Hematopoietic multipotent progenitor cell treated with erythropoietin and hydrocortisone succinate and interleukin-3 and kit ligand, for 15 days (in vitro differentiated cells): Measurements from ENCODE around the gene CDH15.

ENCODE experiments used
- DNase-seq: peaks from one replicate; pipeline ENCODE4 v3.0.0-alpha.2; 2015; ENCODE audit warnings: low spot score

The CDH15 gene

DNA sequence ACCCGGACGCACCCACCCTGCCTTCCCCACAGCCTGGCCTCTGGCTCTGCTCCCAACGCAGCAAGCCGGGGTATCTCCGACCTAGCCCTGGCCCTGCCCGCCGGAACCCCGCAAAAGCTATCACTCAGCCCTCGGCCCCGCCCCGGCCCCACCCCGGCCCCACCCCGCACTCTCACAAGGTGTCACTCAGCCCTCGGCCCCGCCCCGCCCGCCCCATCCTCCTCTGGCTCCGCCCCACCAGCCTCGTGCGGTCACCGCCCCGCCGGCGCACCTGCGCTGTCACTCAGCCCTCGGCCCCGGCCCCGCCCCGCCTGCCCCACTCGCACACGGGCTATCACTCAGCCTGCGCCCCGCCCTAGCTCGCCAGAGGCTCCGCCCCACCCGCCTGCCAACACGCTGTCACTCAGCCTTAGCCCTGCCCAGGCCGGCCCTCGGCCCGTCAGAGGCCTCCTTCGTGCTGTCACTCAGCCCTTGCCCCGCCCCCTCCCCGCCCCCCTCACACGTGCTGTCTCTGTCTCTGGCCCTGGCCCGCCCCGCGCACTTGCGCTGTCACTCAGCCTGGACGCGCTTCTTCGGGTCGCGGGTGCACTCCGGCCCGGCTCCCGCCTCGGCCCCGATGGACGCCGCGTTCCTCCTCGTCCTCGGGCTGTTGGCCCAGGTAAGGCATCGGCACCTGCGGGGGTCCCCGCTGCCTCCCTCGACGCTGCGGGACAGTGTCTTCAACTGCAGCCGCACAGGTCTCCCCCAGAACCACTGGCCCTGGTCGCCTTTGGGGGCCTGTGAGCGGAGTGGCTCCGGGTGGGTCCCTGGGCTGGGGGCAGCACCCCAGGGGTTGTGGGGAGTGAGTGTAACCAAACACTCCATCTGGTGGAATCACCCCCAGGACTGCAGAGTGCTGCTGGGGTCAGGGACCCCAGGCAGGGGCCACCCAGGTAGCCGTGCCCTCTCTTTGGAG, at the start of gene CDH15:
CDH15 (plus strand) TSS at position 533 of the 955 bp plus-strand sequence; CDS start at position 617, 84 bp downstream.
- DNase-seq, result peak; percentile 90

DNA sequence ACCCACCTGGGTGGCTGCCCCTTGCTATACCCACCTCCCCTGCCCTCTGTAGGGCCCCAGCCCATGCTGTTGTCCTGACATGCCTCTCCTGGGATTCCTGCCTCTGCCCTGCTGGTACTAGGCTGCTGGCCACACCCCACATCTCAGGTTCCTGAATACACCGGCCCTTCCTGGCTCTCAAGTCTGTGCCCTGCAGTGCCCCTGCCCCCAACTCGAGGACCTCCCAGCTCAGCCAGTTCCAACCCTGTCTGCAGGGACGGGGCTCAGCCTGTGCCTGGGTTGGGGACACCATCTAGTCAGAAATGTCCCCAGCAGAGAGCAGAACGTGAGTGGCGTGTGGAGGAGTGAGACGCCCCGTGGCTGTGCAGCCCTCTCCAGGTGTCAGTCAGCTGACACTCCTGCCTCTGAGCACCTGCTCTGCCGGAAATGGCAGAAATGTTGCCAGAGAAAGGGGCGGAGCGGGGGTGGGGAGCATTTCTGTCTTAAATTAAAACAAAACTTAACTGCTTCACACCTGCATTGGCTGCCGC, 49.2 kb upstream of the CDH15 start:
- no peak for DNase-seq

DNA sequence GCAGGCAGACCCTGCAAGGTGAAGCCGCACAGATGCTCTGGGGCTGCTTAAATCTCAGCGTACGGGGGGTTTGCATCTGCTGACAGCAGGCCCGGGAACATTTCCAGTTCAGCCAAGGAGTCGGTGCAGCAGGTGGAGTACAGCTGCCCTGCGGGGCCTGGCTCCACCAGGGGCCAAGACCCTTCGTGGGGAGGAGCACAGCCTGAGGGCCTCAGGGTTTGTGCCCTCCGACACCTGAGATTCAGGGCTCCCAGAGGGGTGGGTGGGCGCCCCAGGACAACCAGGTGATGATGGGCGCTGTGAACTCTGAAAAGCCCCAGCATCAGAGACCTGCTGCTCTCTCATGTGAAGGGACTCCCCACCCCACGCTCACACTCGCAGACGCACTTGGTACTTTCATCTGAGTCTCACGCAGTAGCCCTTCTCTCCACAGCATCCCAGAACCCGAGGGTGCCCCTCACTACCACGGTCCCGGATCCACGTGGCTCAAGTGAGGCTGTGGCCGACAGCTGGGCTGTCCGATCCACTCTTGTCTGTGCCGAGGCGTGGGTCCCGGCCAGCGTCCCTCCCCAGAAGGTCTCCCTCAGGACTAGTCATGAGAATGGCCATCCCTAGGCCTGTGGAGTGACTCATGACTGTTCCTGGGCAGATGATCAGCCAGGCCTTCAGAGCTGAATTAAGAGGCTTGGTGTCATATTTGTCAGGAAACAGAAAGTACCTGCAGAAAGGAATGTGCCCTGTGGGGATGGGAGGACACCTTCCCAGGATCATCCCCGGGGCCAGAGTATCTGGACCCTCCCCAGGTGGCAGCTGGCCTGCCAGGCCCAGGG, 48.3 kb upstream of the CDH15 start:
- no peak for DNase-seq

- DNase-seq, result no peak
These were observed 47.8 kb upstream of the CDH15 start for GRCh38 chr16:89123831-89124100.

- no peak for DNase-seq
These were observed 42.2 kb upstream of the CDH15 start for GRCh38 chr16:89129378-89129777.

DNA sequence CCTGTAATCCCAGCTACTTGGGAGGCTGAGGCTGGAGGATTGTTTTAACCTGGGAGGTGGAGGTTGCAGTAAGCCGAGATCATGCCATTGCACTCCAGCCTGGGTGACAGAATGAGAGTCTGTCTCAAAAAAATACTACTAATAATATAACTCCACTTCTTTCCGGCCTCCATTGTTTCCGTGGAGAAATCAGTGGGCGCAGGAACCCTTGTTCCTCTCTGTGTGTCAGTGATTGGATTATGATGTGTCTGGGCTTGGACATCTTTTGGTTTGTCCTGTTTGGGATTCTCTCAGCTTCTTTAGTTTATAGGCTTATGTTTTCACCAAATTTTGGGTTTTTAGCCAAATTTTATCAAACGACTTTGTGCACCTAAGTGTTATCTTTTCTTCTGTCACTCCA, 41.1 kb upstream of the CDH15 start:
- no peak for DNase-seq

DNA sequence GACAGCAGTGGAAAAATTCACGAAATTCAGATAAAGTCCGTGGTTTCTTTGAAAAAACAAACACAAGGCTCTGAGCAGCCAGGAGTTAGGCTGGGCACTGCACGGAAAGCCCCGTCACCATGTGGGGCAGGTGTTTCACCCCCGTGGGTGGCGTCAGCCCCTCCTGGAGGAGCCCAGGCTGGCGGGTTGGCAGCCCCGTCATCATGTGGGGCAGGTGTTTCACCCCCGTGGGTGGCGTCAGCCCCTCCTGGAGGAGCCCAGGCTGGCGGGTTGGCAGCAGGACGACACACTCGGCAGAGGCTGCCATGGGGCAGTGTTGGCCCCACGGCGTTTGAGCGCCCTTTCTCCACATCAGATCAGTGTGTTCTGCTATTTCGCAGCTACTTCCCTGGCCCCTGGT, 39.8 kb upstream of the CDH15 start:
- DNase-seq, result no peak

- no peak for DNase-seq
These were observed 39.1 kb upstream of the CDH15 start for GRCh38 chr16:89132194-89133005.

DNA sequence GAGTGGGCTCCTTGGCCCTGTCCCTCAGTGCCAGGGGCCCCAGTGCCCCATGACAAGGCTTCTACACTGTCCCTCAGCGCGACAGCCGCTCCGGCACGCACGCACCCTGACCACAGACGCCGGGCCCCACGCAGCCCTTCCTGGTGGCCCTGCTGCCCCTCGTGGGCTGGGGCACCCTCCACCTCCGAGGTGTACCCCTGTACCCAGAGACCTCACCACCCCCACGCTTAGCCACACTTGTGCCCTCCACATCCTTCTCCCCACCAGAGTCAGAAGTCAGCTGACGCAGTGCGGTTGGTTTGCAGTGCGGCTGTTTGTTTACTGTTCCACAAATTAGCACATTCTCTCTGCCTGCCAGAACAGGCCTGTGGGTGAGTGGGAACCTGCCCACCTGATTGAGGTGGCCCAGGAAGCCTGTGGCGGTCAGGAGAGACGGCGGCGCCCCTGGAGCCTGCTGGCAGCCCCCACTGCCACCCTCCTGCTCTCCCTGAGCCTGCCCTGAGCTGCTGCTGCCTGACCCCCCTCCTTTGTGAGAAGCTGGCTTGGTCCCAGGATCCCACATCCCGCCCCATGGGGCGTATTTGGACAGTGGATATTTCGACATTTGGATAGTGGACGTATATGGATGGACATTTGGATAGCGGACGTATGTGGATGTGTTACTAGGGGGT, 38.0 kb upstream of the CDH15 start:
- DNase-seq, result no peak

GRCh38 chr16:89134269-89134668, 37.3 kb upstream of the CDH15 start:
- no peak for DNase-seq

DNA sequence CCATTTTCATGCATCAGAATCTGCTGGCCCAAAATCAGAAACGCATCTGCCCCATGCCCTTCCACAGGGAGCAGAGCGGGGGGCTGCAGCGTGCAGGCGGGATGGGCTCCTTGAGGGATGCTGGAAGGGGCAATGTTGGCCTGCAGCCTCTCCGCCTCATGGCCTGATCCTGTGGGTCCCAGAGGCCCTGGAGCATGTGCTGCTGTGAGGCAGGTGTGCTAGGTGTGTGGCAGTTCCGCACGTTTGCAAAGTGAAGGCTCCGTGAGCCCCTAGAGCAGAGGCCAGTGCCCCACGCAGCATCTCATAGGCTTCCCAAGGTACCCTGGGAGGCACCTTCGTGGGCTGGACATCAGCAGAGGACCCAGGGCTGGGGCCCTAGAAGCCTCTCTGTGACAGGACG, 36.4 kb upstream of the CDH15 start:
- DNase-seq, result no peak

DNA sequence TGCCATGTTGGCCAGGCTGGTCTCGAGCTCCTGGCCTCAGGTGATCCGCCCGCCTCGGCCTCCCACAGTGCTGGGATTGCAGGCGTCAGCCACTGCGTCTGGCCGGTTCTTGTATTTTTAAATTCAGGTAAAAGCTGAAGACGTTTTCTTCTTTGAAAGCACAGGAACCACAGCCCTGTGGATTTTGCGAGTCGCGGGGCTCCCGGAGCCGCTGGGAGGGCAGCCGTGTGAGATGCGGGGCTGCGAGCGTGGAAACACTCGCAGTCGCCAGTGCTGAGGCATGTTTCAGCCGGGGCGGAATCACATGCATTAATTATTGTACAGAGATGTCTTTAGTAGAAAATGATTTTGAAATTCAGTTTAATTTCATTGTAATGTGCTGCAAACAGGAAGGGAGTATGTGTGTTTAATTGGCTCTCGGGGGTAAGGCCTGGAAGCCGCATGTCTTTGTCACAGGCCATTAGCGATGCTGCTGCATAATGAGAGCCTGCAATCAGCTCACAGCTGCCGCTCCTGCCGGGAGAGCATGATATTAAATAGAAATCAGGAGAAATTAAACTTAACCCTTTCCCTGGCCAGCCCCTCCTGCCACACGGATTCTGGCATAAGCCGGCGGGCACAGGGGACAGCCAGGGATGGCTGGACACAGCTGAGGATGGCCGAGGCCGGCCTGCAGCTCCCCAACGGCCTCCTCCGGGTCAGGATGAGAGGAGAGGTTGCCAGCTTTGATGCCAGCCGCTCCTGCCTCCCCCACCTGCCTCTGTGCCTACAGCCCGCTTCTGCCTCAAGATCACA, 35.4 kb upstream of the CDH15 start:
- DNase-seq, result no peak

DNA sequence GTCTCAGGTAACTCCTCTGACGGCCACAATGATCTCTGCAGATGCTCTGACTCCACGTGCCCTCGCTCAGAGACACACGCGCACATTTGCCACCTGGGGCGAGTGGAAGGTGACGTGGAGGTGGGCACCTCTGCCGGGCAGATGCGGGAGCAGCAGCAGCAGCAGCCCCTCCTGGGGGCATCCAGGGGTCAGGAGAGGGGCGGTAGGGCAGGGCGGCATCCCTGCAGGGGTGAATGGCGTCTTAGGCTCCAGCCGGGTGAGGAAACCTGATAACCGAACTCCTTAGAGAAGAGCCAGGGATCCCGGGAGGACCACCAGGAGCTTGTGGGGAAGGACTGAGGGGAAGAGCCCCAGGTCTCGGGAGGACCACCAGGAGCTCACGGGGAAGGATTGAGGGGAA, 34.6 kb upstream of the CDH15 start:
- no peak for DNase-seq

- no peak for DNase-seq
These were observed 33.7 kb upstream of the CDH15 start for GRCh38 chr16:89137666-89138512.

DNA sequence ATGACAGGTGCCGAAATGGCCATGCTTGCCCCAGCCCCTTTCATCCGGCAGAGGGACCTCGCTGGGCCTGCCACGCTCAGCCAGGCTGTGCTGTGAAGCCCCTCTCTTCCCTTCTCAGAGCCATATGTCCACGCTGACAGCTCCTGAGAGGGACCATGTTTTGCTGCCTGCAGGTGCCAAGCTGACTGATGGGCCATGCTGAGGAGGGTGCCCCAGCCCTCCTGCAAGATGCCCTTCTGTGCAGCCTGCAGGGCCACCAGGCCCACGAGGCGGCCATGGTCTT, 33.1 kb upstream of the CDH15 start:
- DNase-seq, result no peak

- no peak for DNase-seq
These were observed 32.6 kb upstream of the CDH15 start for GRCh38 chr16:89138843-89139520.

- DNase-seq, result no peak
These were observed 31.6 kb upstream of the CDH15 start for GRCh38 chr16:89139907-89140361.

DNA sequence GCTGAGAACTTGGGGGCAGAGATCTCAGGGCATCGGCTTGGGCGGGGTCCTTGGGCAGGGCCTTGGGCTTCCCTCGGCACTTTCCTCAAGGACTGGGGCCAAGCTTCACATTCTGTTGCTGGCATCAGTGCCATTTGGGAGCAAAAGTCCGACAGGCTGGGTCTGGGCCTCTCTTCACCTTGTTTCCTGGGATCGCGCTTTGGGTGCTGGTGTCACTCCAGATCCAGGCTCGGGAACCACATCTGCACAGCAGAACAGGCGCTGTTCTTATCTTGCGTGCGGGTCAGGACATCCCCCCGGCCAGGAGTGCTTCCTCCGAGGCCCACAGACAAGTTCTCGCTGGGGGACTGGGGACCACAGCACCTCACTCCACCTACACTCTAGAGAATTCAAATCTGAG, 31.1 kb upstream of the CDH15 start:
- DNase-seq, result no peak
